Gastrocnemius medialis (tissue), 4 donors: ENCODE data around the gene RFK. TPM values are rescaled to one million over a fixed set of nuclear protein-coding genes. Genes with fewer than 3 reads are reported as not detected.

ENCODE experiments used
- ATAC-seq, 2 donors: fragments of 150-250 bp; one replicate each; pipeline ENCODE4 v1.9.1; 2016
- DNase-seq, 2 donors: peaks; one replicate each; pipeline ENCODE4 v3.0.0-alpha.2; 2019
- H3K27ac ChIP-seq, 4 donors: fragments of 200-600 bp; sonication (generic); 1 replicate in 1 of 4; 2 replicates in 3 of 4; pipeline ENCODE4 v1.5.1; 2016 to 2018; ENCODE audit warnings: mild to moderate bottlenecking in 2 of 4, moderate library complexity in 1 of 4
- H3K27me3 ChIP-seq, 3 donors: fragments of 200-600 bp; sonication (generic) in 2 of 3; 1 replicate in 1 of 3; 2 replicates in 2 of 3; pipeline versions ENCODE4 v1.5.1 to v1.6.0; 2016 to 2019; ENCODE audit warnings: mild to moderate bottlenecking in 1 of 3, moderate library complexity in 1 of 3
- H3K36me3 ChIP-seq, 2 donors: fragments of 200-600 bp; sonication (generic) in 1 of 2; one replicate each; pipeline ENCODE4 v1.5.1; 2017 to 2018
- H3K4me1 ChIP-seq, 2 donors: fragments of 200-600 bp; sonication (generic) in 1 of 2; one replicate each; pipeline ENCODE4 v1.5.1; 2016 to 2017; ENCODE audit warnings: mild to moderate bottlenecking in 2 of 2
- H3K4me3 ChIP-seq, 4 donors: fragments of 200-600 bp; sonication (generic) in 3 of 4; 1 replicate in 1 of 4; 2 replicates in 3 of 4; pipeline ENCODE4 v1.5.1; 2016 to 2019; ENCODE audit warnings: mild to moderate bottlenecking in 2 of 4
- H3K9me3 ChIP-seq, 3 donors: fragments of 200-600 bp; sonication (generic) in 2 of 3; 1 replicate in 1 of 3; 2 replicates in 2 of 3; pipeline ENCODE4 v1.5.1; 2016 to 2019
- POLR2A ChIP-seq, 2 donors: fragments of 450-650 bp; IDR thresholded peaks; one replicate each; pipeline ENCODE4 v1.6.1; 2017; ENCODE audit warnings: antibody characterized with exemption in 2 of 2, mild to moderate bottlenecking in 2 of 2, moderate library complexity in 2 of 2
- in situ Hi-C, 4 donors: fragments of 200-750 bp; cut with MboI; loops; one replicate each; pipeline versions ENCODE4 v1.15.0 to v1.8.0; 2017; ENCODE audit warnings: low sequenced_read_pairs in 4 of 4
- intact Hi-C: fragments of 100-400 bp; cut with DNase I; formaldehyde crosslinking; loops from one replicate; pipeline ENCODE4 v1.15.1; 2023; ENCODE audit warnings: low total_unique reads
- total RNA-seq, 4 donors: library from RNA; depleted of rRNA; stranded (reverse); fragments of >200 nt; gene quantifications; one replicate each; pipeline versions ENCODE4 v1.1.0 to v1.2.3, GENCODE V29; 2016
- TF ChIP-seq, protein P1 (sequence below), 5 experiments: fragments of 450-650 bp in 3 of 5; fragments of 200-600 bp in 2 of 5; sonication (generic) in 2 of 5; IDR thresholded peaks in 4 of 5; conservative IDR thresholded peaks in 1 of 5; 1 replicate in 4 of 5; 2 replicates in 1 of 5; pipeline ENCODE4 v1.5.1; 2016 to 2019; ENCODE audit warnings: antibody characterized with exemption in 5 of 5, mild to moderate bottlenecking in 3 of 5, moderate library complexity in 3 of 5

Gene RFK
- total RNA-seq, 4 donors from 2014 or later, result 13.2 to 33.6 (median 25.6) TPM

DNA sequence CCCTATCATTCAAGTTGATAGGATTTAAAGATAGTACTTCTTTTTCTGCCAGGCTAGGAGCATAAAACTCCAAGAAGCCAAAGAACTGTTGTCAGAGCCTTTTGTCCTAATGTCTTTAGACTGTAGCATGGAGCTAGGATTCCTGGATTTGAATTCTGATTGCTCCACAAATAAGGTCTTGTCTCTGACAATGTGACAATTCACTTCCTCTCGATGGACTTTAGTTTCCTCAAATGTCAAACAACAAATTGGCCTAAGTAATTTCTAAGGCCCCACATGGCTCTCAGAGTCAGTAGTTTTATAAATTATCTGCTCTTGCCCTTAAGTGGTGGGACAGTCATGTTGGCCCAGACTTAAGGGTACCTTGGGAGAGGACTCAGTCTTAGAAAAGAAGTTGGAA is 36.7 kb downstream of the RFK start:
- no peaks in the 10 kb centered on the region for H3K36me3 ChIP-seq
- intact Hi-C loops (no loop called here), in situ Hi-C loops (no loop called here)
- H3K27me3 ChIP-seq, result no peaks in the 10 kb centered on the region
- TF ChIP-seq, protein P1, sequence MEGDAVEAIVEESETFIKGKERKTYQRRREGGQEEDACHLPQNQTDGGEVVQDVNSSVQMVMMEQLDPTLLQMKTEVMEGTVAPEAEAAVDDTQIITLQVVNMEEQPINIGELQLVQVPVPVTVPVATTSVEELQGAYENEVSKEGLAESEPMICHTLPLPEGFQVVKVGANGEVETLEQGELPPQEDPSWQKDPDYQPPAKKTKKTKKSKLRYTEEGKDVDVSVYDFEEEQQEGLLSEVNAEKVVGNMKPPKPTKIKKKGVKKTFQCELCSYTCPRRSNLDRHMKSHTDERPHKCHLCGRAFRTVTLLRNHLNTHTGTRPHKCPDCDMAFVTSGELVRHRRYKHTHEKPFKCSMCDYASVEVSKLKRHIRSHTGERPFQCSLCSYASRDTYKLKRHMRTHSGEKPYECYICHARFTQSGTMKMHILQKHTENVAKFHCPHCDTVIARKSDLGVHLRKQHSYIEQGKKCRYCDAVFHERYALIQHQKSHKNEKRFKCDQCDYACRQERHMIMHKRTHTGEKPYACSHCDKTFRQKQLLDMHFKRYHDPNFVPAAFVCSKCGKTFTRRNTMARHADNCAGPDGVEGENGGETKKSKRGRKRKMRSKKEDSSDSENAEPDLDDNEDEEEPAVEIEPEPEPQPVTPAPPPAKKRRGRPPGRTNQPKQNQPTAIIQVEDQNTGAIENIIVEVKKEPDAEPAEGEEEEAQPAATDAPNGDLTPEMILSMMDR (IDR thresholded peaks at IDR 0.05 in 4 of 5, conservative IDR thresholded peaks at IDR 0.05 in 1 of 5), result no peak
- no peak for TF ChIP-seq POLR2A (IDR thresholded peaks at IDR 0.05)
- H3K4me3 ChIP-seq, result no peak overlapping the region
- ATAC-seq (no peak), DNase-seq (no peak)
- H3K9me3 ChIP-seq, result no peaks in the 10 kb centered on the region
- no peaks in the 10 kb centered on the region for H3K4me1 ChIP-seq
- no peak overlapping the region for H3K27ac ChIP-seq

DNA sequence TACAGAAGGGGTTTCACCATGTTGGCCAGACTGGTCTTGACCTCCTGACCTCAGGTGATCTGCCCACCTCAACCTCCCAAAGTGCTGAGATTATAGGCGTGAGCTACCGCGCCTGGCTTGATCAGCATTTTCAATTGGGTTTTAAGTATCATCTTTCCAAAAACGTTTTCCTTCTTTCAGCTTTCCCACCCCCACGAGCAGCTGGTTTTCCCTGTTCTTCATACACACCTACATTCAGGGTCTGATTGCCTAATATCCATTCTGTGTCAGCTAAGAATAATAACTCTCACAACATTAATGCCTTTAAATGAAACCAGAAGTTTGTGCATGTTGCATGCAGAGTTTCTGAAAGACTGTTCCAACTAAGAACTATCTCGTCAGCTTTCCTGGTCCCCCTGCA is 38.3 kb downstream of the RFK start:
- no peaks in the 10 kb centered on the region for H3K9me3 ChIP-seq
- H3K4me3 ChIP-seq, result no peak overlapping the region
- ATAC-seq, result no peak
- H3K36me3 ChIP-seq, result no peaks in the 10 kb centered on the region
- no peak for DNase-seq
- H3K27ac ChIP-seq, result no peak overlapping the region
- TF ChIP-seq, protein P1 (IDR thresholded peaks at IDR 0.05 in 4 of 5, conservative IDR thresholded peaks at IDR 0.05 in 1 of 5), result no peak
- TF ChIP-seq POLR2A (IDR thresholded peaks at IDR 0.05), result no peak
- in situ Hi-C loops, result no loop called here
- no peaks in the 10 kb centered on the region for H3K27me3 ChIP-seq
- H3K4me1 ChIP-seq, result no peaks in the 10 kb centered on the region
- intact Hi-C loops, result no loop called here

DNA sequence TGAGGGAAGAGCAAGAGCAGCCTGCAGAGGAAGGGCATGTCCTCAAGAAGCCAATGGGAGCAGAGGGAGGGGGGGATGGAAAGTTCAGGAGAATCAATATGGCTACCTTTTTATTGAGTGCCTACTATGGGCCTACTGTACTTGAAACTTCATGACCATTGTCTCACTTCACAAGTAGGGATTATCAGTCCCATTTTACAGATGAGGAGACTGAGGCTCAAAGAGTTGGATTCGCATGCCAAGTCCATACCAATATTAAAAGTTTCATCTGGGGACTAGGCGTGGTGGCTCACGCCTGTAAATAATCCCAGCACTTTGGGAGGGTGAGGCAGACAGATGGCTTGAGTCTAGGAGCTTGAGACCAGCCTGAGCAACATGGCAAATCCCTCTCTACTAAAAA is 40.0 kb downstream of the RFK start:
- Histone ChIP-seq H3K36me3 (no peaks in the 10 kb centered on the region), H3K9me3 (no peaks in the 10 kb centered on the region), H3K4me1 (no peaks in the 10 kb centered on the region), H3K27ac (no peak overlapping the region), H3K4me3 (no peak overlapping the region), H3K27me3 (no peaks in the 10 kb centered on the region)
- intact Hi-C loops, result no loop called here
- DNase-seq, result no peak
- ATAC-seq, result no peak
- TF ChIP-seq, protein P1 (IDR thresholded peaks at IDR 0.05 in 4 of 5, conservative IDR thresholded peaks at IDR 0.05 in 1 of 5), result no peak
- TF ChIP-seq POLR2A (IDR thresholded peaks at IDR 0.05), result no peak
- in situ Hi-C loops, result no loop called here

DNA sequence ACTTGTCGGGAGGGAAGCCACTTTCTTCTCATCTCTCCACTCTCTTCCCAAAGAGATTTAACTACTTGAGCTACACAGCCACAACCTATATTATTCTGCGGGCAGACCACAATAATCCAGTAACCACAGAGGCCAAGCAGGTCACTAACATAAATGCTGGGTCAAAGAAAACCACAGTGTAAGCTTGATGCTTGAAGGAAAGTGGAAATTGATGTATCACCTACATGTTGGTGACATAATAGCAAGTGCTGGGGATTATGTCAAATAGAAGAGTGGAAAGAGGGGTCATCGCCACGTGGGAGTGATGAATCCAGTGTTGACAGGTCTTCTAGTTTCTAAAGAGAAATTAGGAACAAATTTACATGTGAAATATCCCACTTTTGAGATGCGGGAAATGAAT is 40.9 kb downstream of the RFK start:
- H3K9me3 ChIP-seq, result no peaks in the 10 kb centered on the region
- ATAC-seq (no peak), DNase-seq (no peak)
- no peak overlapping the region for H3K27ac ChIP-seq
- in situ Hi-C loops (no loop called here), intact Hi-C loops (no loop called here)
- no peaks in the 10 kb centered on the region for H3K27me3 ChIP-seq
- H3K4me1 ChIP-seq, result no peaks in the 10 kb centered on the region
- H3K36me3 ChIP-seq, result no peaks in the 10 kb centered on the region
- no peak for TF ChIP-seq POLR2A (IDR thresholded peaks at IDR 0.05)
- TF ChIP-seq, protein P1 (IDR thresholded peaks at IDR 0.05 in 4 of 5, conservative IDR thresholded peaks at IDR 0.05 in 1 of 5), result no peak
- no peak overlapping the region for H3K4me3 ChIP-seq

DNA sequence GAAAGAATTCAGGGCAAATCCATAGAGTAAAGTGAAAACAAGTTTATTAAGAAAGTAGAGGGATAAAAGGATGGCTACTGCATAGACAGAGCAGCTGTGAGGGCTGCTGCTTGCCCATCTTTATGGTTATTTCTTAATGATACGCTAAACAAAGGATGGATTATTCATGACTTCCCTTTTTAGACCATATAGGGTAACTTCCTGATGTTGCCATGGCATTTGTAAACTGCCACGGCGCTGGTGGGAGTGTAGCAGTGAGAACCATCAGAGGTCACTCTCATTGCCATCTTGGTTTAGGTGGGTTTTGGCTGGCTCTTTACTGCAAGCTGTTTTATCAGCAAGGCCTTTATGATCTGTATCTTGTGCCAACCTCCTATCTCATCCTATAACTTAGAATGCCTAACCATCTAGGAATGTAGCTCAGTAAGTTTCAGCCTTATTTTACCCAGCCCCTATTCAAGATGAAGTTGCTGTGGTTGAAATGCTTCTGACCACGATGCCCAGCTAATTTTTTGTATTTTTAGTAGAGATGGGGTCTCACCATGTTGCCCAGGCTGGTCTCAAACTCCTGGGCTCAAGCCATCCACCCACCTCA is 42.1 kb downstream of the RFK start:
- Histone ChIP-seq H3K4me3 (no peak overlapping the region), H3K36me3 (no peaks in the 10 kb centered on the region), H3K9me3 (no peaks in the 10 kb centered on the region), H3K27ac (no peak overlapping the region), H3K4me1 (no peaks in the 10 kb centered on the region), H3K27me3 (no peaks in the 10 kb centered on the region)
- in situ Hi-C loops, result no loop called here
- DNase-seq (no peak), ATAC-seq (no peak)
- TF ChIP-seq, protein P1 (IDR thresholded peaks at IDR 0.05 in 4 of 5, conservative IDR thresholded peaks at IDR 0.05 in 1 of 5), result no peak
- TF ChIP-seq POLR2A (IDR thresholded peaks at IDR 0.05), result no peak
- intact Hi-C loops, result no loop called here
